ENCODE measurements around the gene PCDHGC3.

Gene PCDHGC3

GRCh38 chr5:141485321-141486055, 9.7 kb downstream of the PCDHGC3 start:
- no peak for DNase-seq

GRCh38 chr5:141486091-141486490, 10.3 kb downstream of the PCDHGC3 start:
- DNase-seq = no peak

- no peak for DNase-seq
Observed at GRCh38 chr5:141487131-141487530, 11.4 kb downstream of the PCDHGC3 start.

GRCh38 chr5:141488591-141489561, 13.1 kb downstream of the PCDHGC3 start, which contains the start of gene PCDHGC5:
PCDHGC5 (plus strand) TSS chr5:141489081; CDS start chr5:141489241, 160 bp downstream.
- DNase-seq = no peak

GRCh38 chr5:141489841-141490240, 14.1 kb downstream of the PCDHGC3 start:
- DNase-seq = no peak

GRCh38 chr5:141490271-141490670, 14.5 kb downstream of the PCDHGC3 start:
- no peak for DNase-seq

GRCh38 chr5:141490771-141491170, 15.0 kb downstream of the PCDHGC3 start:
- no peak for DNase-seq

GRCh38 chr5:141491323-141492167, 15.8 kb downstream of the PCDHGC3 start:
- no peak for DNase-seq

GRCh38 chr5:141492168-141492885, 16.6 kb downstream of the PCDHGC3 start:
- no peak for DNase-seq

GRCh38 chr5:141493500-141494422, 18.0 kb downstream of the PCDHGC3 start:
- DNase-seq = no peak

- no peak for DNase-seq
Observed at GRCh38 chr5:141494761-141495452, 19.1 kb downstream of the PCDHGC3 start.

- DNase-seq = no peak
Observed at GRCh38 chr5:141495453-141495811, 19.7 kb downstream of the PCDHGC3 start.

GRCh38 chr5:141496038-141496437, 20.3 kb downstream of the PCDHGC3 start:
- no peak for DNase-seq

- DNase-seq = no peak
Observed at GRCh38 chr5:141501761-141502160, 26.0 kb downstream of the PCDHGC3 start.

- DNase-seq = no peak
Observed at GRCh38 chr5:141503681-141504080, 27.9 kb downstream of the PCDHGC3 start.

GRCh38 chr5:141504216-141504615, 28.4 kb downstream of the PCDHGC3 start:
- DNase-seq = no peak

GRCh38 chr5:141506381-141507155, 30.8 kb downstream of the PCDHGC3 start:
- no peak for DNase-seq

GRCh38 chr5:141507387-141508091, 31.8 kb downstream of the PCDHGC3 start:
- DNase-seq = no peak

- no peak for DNase-seq
Observed at GRCh38 chr5:141508440-141508797, 32.7 kb downstream of the PCDHGC3 start.

Data from CD4-positive, alpha-beta T cell treated with Interleukin-12 subunit alpha and Interleukin-12 subunit beta, for 1 hour (primary cell).